BJ (cell line): ENCODE results near the gene TOMT. TPM values are rescaled to one million over a fixed set of nuclear protein-coding genes. Genes with fewer than 3 reads are reported as not detected.
A peak's percentile ranks its signal among the peaks of the same experiment; 100 is the strongest.

ENCODE experiments used
- CTCF ChIA-PET: fragments of 350-600 bp; formaldehyde crosslinking; extraction: SDS; loops from one replicate; lab custom pipeline; 2021; ENCODE audit warnings: antibody characterized with exemption, inconsistent platforms; lab: Yijun Ruan, JAX
- POLR2A ChIA-PET: fragments of 300-600 bp; sonication (Branson Sonifier 250); formaldehyde crosslinking; extraction: SDS; loops from one replicate; lab custom pipeline; 2021; ENCODE audit warnings: antibody characterized with exemption; lab: Charles Lee
- DNase-seq: peaks from one replicate; pipeline ENCODE4 v3.0.0-alpha.2; 2011; ENCODE audit warnings: low read depth
- H3K27me3 ChIP-seq: 2 replicates; pipeline ENCODE4 v1.6.0; 2011; ENCODE audit warnings: low read length; ENCODE audit not compliant: control insufficient read depth, insufficient read depth
- H3K36me3 ChIP-seq: 2 replicates; pipeline ENCODE4 v1.5.1; 2011; ENCODE audit warnings: low read length; ENCODE audit not compliant: control insufficient read depth, insufficient read depth
- H3K4me3 ChIP-seq: 2 replicates; pipeline ENCODE4 v1.5.1; 2011; ENCODE audit warnings: low read depth, mild to moderate bottlenecking, control low read depth, low read length
- CTCF ChIP-seq: IDR thresholded peaks from 2 replicates; pipeline ENCODE4 v1.5.1; 2011; ENCODE audit warnings: low read depth, mild to moderate bottlenecking, control low read depth, inconsistent platforms, low read length, moderate library complexity; ENCODE audit not compliant: insufficient read depth
- polyA plus RNA-seq: library from polyadenylated mRNA; depleted of rRNA; stranded (reverse); fragments of >200 nt; gene quantifications from 2 replicates; pipeline ENCODE4 v1.2.3, GENCODE V29; 2011

The TOMT gene
- polyA plus RNA-seq, 1 experiment: not detected

DNA sequence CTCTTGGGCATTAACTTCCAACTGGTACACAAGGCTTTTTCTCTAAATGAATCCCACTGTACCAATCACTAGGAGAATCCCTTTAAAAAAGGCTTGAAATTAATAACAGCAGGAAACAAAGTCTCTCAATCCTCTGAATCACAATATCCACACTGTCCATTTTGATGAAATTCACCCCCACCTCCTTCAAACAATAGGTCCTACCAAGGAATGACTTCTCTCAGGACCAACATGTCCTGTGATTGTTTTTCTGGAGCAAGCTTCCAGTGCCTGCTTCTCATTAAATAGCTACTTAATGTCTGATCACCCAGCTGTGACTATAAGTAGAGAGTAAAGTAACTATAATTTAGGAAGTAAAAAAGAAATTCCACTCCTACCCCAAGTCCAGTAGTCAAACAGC is 38.5 kb upstream of the TOMT start:
- ChIA-PET POLR2A (no interaction called here), CTCF (interaction anchor here (0.9 to 1.4 kb wide), 4 partner anchors 24 to 37 kb away, joined by 3 to 5 read pairs (median 3); no protein-coding TSS in a partner anchor)
- no peaks in the 10 kb centered on the region for H3K27me3 ChIP-seq
- H3K36me3 ChIP-seq: no peaks in the 10 kb centered on the region; the same call in 1 of the 2 replicates
- no peak for TF ChIP-seq CTCF
- no peak for DNase-seq
- no peak overlapping the region for H3K4me3 ChIP-seq

DNA sequence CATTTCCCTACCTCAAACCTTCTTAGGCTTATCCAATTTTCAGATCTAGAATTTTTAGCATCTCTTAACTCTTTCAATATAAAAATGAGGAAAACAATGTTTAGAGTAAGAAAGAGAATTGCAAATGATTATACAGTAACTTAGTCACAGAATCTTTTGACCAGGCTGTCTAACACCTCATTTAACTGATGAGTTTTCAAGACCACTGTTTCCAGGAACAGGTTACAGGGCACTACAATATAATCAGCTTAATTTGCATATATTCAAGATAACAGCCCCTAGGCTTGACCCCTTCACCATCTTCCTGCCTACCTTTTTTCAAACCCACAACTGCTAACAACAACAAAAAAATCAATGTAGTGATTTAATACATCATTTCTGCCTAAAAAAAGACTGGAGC is 38.0 kb upstream of the TOMT start:
- Histone ChIP-seq H3K36me3 (no peaks in the 10 kb centered on the region; the same call in 1 of the 2 replicates), H3K27me3 (no peaks in the 10 kb centered on the region), H3K4me3 (no peak overlapping the region)
- TF ChIP-seq CTCF: no peak
- ChIA-PET CTCF (interaction anchor here (0.9 to 1.1 kb wide), 3 partner anchors 8 to 37 kb away, joined by 3 to 4 read pairs (median 3); no protein-coding TSS in a partner anchor), POLR2A (no interaction called here)
- no peak for DNase-seq

DNA sequence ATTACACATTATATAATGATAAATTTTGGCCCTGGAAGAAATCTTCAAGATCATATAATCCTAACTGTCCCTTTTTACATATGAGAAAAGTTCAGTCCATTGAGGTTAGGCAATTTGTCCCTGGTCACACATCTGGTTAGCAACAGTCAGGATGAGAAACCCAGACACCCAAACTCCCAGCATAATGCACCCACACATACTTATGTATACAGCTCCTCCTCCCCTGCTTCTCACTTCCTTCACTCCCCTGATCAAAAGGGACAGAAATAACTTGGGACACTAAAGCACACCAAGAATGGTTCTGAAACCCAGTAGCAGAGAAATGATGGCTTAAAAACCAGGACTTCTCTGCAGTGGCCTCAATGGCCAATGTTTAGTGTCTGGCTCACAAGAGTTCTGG is 36.5 kb upstream of the TOMT start:
- DNase-seq: no peak

GRCh38 chr11:72069787-72070251 is 35.9 kb upstream of the TOMT start:
- Histone ChIP-seq H3K4me3 (no peak overlapping the region), H3K36me3 (no peaks in the 10 kb centered on the region), H3K27me3 (no peaks in the 10 kb centered on the region)
- no peak for TF ChIP-seq CTCF
- POLR2A ChIA-PET: interaction anchor here (0.7 to 1.2 kb wide), 2 partner anchors 14 to 1835 kb away, joined by 3 read pairs; no protein-coding TSS in a partner anchor
- DNase-seq: peak; percentile 67
- CTCF ChIA-PET: interaction anchor here (1.0 to 2.6 kb wide), 2 partner anchors 30 to 44 kb away, joined by 3 to 10 read pairs; no protein-coding TSS in a partner anchor

More for the DNA sequence above, 36.5 kb upstream of the TOMT start:
- ChIA-PET CTCF (interaction anchor here (1.0 to 2.6 kb wide), 3 partner anchors 29 to 114 kb away, joined by 3 to 10 read pairs (median 4); no protein-coding TSS in a partner anchor), POLR2A (interaction anchor here (0.5 to 1.2 kb wide), 3 partner anchors 13 to 41 kb away, joined by 3 to 6 read pairs (median 3); no protein-coding TSS in a partner anchor)
- no peaks in the 10 kb centered on the region for H3K36me3 ChIP-seq
- TF ChIP-seq CTCF: no peak
- H3K4me3 ChIP-seq: no peak overlapping the region
- no peaks in the 10 kb centered on the region for H3K27me3 ChIP-seq

DNA sequence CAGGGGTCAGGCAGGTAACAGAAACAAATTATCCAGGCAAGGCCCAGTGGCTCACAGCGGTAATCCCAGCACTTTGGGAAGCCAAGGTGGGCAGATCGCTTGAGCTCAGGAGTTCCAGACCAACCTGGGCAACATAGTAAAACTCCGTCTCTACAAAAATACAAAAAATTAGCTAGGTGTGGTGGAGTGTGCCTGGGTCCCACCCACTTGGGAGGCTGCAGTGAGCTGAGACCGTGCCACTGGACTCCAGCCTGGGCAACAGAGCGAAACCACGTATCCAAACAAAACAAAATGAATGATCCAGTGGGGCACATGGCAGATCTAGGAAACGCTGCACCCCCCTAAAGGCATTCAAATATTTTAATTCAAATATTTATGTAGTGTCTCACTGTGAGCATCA is 35.2 kb upstream of the TOMT start:
- no peaks in the 10 kb centered on the region for H3K36me3 ChIP-seq
- no peaks in the 10 kb centered on the region for H3K27me3 ChIP-seq
- H3K4me3 ChIP-seq: no peak overlapping the region
- ChIA-PET CTCF (interaction anchor here (1.0 to 2.6 kb wide), 3 partner anchors 31 to 74 kb away, joined by 3 to 10 read pairs (median 4); no protein-coding TSS in a partner anchor), POLR2A (no interaction called here)
- no peak for DNase-seq
- no peak for TF ChIP-seq CTCF
